ENCODE measurements around the gene CACNB1.
A peak's percentile ranks its signal among the peaks of the same experiment; 100 is the strongest.
"Not testable (repeated sequence)": the region's sequence is repeated elsewhere in the genome, so short reads cannot be mapped to it uniquely, and the experiment has no call there.

CACNB1 gene

DNA sequence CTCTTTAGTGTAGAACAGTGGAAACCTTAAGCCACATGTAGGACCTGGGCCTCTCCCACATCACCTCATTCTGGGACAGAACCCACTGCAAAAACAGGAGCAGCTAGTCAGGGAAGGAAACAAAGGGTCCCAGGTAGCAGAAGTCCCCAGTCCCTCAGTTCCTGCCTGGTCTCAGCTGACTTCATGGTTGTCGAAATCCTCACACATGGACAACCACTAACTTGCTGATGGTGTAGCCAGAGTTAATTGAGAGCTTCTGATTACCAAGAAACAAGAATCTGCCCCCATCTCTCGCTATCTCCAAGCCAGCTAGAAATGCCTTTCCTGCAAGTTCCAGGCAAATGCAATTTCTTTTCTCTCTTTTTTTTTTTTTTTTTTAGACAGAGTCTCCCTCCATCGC lies 28.0 kb downstream of the CACNB1 start:
- DNase-seq (ENCODE audit: low read depth) = no peak
- TF ChIP-seq, protein P1, sequence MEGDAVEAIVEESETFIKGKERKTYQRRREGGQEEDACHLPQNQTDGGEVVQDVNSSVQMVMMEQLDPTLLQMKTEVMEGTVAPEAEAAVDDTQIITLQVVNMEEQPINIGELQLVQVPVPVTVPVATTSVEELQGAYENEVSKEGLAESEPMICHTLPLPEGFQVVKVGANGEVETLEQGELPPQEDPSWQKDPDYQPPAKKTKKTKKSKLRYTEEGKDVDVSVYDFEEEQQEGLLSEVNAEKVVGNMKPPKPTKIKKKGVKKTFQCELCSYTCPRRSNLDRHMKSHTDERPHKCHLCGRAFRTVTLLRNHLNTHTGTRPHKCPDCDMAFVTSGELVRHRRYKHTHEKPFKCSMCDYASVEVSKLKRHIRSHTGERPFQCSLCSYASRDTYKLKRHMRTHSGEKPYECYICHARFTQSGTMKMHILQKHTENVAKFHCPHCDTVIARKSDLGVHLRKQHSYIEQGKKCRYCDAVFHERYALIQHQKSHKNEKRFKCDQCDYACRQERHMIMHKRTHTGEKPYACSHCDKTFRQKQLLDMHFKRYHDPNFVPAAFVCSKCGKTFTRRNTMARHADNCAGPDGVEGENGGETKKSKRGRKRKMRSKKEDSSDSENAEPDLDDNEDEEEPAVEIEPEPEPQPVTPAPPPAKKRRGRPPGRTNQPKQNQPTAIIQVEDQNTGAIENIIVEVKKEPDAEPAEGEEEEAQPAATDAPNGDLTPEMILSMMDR (IDR thresholded peaks at IDR 0.05; ENCODE audit: low read depth, low read length, missing control alignments) = no peak
- H3K4me3 ChIP-seq (ENCODE audit: low read depth, low read length) = no peak overlapping the region

DNA sequence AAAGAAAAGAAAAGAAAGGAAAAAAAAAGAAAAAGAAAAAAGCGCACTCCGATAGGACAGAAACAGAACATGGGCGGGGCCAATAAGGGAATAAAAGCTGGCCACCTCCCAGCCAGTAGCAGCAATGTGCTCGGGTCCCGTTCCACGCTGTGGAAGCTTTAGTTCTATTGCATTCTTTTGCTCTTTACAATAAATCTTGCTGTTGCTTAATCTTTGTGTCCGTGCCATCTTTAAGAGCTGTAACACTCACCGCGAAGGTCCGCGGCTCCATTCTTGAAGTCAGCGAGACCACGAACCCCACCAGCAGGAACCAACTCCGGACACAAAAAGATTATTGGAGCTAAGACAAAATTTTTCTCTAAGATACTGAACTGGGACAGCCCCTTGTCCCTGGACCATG lies 28.4 kb downstream of the CACNB1 start:
- no peak overlapping the region for H3K4me3 ChIP-seq (ENCODE audit: low read depth, low read length)
- TF ChIP-seq, protein P1 (IDR thresholded peaks at IDR 0.05; ENCODE audit: low read depth, low read length, missing control alignments) = no peak
- DNase-seq (ENCODE audit: low read depth) = no peak

DNA sequence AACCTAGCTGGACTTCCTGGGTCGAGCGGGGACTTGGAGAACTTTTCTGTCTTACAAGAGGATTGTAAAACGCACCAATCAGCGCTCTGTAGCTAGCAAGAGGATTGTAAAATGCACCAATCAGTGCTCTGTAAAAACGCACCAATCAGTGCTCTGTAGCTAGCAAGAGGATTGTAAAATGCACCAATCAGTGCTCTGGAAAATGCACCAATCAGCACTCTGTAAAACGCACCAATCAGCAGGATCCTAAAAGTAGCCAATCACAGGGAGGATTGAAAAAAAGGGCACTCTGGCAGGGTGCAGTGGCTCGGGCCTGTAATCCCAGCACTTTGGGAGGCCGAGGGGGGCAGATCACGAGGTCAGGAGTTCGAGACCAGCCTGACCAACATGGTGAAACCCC lies 29.0 kb downstream of the CACNB1 start:
- not testable (repeated sequence) for DNase-seq (ENCODE audit: low read depth); H3K4me3 ChIP-seq (ENCODE audit: low read depth, low read length)

DNA sequence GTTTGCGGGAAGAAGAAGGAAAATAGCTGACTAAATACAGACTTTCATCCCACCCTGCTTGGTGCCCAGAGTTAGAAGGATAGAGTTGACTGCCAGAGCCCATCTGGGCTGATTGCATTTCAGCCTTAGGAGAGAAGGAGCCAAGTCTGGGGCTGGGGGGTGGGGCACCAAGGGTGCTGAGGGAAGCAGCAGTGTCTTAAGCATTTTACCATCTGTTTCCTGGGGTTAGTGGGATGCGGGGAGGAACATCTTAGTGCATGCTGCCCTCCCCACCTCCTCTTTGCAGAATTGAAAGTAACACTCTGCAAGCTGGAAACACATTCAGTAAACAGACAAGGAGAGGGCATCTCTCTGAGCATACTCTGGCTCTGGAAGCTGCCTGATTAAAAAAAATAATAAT lies 30.0 kb downstream of the CACNB1 start:
- no peak overlapping the region for H3K4me3 ChIP-seq (ENCODE audit: low read depth, low read length)
- no peak for DNase-seq (ENCODE audit: low read depth)

DNA sequence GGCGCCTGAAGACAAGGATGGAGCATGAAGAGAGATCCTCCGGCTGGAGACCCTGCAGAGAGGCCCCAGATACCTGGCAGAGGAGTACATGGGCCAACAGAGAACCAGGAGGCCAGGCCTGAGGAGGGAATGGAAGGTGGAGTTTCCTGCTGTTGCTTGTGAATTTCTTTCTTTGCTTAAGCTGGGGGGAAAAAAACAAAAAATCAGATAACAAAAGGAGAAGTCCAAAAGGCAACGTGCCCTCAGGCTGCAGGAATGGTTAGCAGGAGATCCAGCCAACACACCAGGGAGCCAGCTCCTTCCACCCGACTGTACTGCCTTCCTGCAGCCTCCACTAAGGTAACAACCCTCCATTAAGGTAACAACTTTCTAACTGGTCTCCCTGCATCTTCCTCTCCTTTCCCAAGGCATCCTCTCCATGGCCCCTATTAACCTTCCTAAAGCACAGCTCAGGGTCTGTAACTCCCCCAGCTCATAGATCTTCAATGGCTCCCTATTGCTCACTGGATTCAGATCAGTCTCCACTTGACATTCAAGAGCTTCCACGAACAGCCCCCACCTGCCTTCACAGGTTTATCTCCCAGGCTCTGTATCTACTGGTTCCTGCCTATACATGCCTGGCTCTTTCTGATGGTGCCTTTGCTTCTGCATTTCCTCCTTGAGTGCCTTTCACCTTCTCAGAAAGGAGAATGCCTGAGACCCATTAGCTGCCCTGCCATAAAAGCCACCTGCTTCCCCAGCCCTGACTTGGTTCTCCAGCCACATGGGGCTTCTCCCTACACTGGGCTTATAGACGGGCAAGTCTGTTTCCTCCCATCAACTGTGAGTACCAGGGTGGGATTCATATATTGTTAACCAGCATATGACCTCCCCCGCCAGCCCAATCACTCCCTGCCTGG lies 30.8 kb downstream of the CACNB1 start:
- DNase-seq (ENCODE audit: low read depth) = no peak
- H3K4me3 ChIP-seq (ENCODE audit: low read depth, low read length) = no peak overlapping the region
- TF ChIP-seq, protein P1 (IDR thresholded peaks at IDR 0.05; ENCODE audit: low read depth, low read length, missing control alignments) = no peak

More for the DNA sequence above, 30.0 kb downstream of the CACNB1 start:
- TF ChIP-seq, protein P1 (IDR thresholded peaks at IDR 0.05; ENCODE audit: low read depth, low read length, missing control alignments) = no peak

DNA sequence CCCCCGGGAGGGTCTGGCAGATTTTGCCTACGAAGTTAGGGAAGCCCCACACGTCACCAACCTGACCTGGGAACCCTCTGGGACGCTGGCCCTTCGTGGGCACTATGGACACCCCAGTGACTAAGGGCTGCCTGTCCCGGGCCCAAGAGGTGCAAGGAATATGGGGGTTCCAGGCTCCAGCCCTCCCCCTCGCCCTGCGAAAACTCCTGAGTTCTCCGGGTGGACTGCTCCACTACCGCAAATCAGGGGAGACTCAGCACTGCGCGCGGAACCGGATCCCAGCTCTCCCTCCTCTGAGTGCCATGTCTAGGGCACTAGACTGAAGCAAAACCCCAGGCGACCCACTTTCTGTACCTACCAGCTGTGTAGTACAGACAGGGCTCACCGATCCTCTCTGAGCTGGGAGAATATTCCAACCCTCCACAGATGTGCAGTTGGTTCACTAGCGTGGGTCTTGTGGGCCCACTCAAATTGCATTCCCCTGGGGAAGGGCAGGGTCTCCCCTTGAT lies 31.6 kb downstream of the CACNB1 start, which contains the start of gene ARL5C:
Gene ARL5C (minus strand): TSS at position 321 of the 509 bp plus-strand sequence. CDS start 401 bp downstream, outside the sequence.
- DNase-seq (ENCODE audit: low read depth) = no peak
- TF ChIP-seq, protein P1 (IDR thresholded peaks at IDR 0.05; ENCODE audit: low read depth, low read length, missing control alignments) = no peak
- peak within 1 kb of the TSS; percentile 45 for H3K4me3 ChIP-seq (ENCODE audit: low read depth, low read length)

DNA sequence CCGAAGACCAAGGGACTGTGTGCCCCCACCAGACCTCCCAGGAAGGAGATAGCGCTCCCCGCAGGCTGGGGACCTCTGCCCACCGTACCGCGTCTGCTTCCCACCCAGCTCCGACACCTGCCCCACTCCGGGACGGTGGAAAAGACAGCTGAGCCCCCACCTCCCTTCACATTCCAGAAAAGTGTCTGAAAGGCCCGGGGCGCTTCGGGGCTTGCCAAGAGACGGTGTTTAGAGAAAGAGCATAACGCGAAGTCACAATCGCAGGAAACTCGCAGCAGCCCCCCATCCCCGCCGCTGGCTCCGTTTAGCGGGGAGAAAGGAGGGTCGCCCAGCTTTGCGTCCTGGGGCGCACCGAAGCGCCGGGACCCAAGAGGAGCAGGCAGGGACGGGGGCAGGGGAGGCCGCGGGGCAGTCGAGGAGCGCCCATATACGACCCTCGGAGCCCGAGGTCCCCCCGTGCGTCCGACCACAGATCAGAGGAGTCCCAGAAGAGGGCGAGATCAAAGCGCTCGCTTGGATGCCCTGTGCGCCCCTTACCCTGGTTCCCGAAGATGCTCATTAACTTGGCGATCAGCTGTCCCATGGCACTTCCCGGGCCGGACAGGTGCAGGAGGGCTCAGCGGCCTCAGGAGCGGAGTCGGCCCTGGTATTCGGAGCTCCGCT lies 32.2 kb downstream of the CACNB1 start:
- DNase-seq (ENCODE audit: low read depth) = no peak
- TF ChIP-seq, protein P1 (IDR thresholded peaks at IDR 0.05; ENCODE audit: low read depth, low read length, missing control alignments) = no peak
- peak overlapping the region; percentile 45 for H3K4me3 ChIP-seq (ENCODE audit: low read depth, low read length)

Measured in GM12864 (cell line).